VCaP (cell line): ENCODE results near the gene CD99.

Source experiments
- H3K27ac ChIP-seq: fragments of 450-650 bp; 2 replicates; pipeline ENCODE4 v1.5.1; 2017
- CTCF ChIP-seq: fragments of 450-650 bp; conservative IDR thresholded peaks from 2 replicates; pipeline ENCODE4 v1.5.1; 2017; ENCODE audit warnings: mild to moderate bottlenecking, moderate library complexity

CD99 gene

GRCh38 chrX:2650865-2651264, 40.2 kb upstream of the CD99 start:
- TF ChIP-seq CTCF: no peak
- H3K27ac ChIP-seq: no peak overlapping the region

DNA sequence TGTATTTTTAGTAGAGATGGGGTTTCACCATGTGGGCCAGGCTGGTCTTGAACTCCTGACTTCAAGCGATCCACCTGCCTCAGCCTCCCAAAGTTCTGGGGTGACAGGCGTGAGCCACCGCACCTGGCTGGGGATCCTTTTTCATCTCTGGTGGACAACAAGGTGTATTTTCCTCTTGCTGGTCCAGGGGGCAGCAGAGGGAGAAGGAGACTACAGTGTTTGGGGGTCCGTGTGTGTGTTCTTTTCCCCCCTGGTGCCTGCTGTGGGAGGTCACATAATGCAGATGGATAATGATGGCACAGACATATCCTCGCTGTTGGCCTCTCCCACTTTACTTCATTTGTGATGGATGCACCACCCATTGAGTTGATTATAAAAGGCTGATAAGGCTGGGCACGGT, 39.0 kb upstream of the CD99 start:
- no peak overlapping the region for H3K27ac ChIP-seq
- no peak for TF ChIP-seq CTCF

DNA sequence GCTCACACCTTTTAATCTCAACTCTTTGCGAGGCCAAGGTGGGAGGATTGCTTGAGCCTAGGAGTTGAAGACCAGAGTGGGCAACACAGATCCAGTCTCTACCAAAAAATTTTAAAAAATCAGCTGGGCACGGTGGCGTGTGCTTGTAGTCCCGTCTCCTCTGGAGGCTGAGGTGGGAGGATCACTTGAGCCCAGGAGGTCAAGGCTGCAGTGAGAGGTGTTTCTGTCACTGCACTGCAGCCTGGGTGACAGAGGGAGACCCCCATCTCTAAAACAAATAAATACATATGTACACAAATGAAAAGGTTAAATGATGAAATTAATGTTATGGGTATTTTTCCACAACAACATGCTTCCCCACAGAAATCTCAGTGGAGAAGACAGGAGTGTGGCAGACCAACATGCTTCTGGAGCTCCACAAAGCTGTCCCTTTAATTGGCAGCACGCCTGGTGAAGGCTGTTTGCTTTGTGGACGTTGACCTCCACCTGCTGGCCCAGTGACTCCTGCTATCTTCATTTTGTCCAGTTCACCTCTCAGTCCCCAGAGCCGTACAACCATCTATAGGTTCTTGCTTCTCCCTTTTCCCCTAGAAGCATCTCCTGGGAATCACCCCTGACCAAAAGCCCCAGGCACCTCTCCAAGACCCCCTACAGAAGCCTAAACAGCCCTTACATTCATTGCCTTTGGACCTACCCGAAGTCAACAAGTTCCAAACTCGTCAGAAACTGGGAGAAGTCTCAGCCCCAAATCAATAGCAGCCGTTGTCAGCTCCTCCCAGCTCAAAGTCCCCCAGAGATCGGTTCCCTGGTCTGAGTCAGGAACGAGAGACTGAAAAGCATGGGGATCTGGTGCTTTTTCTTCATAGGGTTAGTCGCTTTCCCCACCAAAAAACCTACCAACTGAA, 36.4 kb upstream of the CD99 start:
- TF ChIP-seq CTCF: no peak
- H3K27ac ChIP-seq: no peak overlapping the region

DNA sequence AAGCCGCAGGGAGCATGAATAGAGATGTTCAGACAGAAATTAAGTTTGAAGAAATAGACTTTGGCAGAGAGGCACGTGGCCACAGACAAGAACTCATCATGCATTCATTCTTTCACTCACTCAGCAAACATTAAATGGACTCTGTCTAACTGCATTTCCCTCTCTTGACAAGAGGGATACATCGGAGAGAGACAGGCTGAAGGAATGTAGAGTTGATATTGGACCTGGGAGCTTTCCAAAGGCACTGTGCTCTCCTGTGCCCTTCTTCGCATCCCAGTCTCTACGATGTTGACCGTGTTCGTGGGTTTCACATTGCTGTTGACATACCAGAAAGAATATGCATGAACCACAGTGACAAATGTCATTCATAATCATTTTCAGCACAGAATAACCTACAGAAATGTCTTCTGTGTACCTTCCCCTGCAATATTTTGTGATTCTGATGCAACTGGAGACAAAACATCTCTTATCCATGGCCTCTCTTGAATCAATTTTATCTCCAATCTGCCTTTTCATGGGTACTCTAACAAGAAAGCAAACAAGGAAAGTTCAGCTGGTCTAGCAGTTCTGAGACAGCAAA, 34.7 kb upstream of the CD99 start:
- TF ChIP-seq CTCF: no peak
- H3K27ac ChIP-seq: no peak overlapping the region

DNA sequence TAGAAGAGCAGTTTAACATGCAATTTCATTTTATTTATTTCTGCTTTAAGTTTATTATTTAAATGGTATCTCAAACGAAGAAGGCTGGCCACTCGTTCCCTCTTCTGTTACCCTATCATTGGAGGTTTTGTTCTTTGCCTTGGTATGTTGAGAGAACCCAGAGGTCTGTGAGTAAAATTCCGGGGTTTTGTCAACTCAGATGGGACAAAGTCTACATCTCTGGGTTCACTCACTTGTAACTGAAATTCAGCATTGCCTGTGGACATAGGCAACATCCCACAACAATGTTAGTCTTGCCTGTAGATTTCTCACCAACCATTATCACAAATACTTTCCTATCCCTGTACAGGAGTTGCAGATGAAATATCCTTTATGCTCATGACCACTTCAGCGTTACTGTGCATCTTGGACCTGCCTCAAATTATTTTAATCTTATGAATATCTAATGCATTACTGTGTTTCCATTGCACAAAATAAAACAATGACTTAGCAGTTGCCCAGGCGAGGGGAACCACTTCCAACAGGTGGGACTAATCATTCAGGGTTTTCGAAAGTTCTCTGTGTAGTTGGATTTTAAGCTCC, 33.5 kb upstream of the CD99 start:
- H3K27ac ChIP-seq: no peak overlapping the region
- TF ChIP-seq CTCF: no peak

DNA sequence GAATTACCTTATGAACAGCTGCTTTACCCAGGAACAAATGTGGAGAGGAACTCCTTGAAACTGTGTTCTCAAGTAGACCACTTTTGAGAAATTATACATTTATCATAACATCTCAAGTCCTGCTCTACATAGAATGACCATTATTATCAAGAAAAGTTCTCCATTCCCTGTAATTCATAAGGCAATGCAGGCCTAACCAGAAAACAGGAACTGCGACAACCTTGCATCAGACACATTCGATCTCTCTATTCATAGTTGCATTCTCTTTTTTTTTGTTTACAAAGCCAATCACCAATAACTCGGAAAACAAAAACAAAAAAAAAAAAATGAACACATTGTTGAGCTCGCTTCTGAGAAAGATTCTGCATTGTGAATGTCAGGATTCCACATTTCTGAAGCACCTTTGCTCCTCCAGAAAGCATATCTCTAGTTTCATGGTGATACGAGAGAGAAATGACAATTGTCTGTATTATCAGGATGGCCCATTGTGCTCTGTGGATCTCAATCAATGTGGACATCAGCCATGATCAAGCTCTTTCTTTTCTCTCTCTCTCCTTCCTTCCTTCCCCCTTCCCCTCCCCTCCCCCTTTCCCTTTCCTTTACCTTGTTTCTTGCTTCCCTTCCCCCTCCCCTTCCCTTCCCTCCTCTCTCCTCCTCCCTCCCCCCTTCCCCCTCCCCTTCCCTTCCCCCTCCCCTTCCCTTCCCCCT, 32.4 kb upstream of the CD99 start:
- no peak overlapping the region for H3K27ac ChIP-seq

More for the DNA sequence above, 32.4 kb upstream of the CD99 start:
- no peak for TF ChIP-seq CTCF
